SK-N-SH treated with all-trans-retinoic acid at 6 μM for 48 hours (cell line): Measurements from ENCODE around the gene ZFHX3.

Experiments
- RARB ChIP-seq: fragments of 250-450 bp; sonication (Bioruptor Pico); IDR thresholded peaks from 2 replicates; pipeline ENCODE4 v1.8.0; 2021; ENCODE audit warnings: mild to moderate bottlenecking, moderate library complexity
- ZFP3 ChIP-seq: fragments of 250-450 bp; sonication (Bioruptor Pico); IDR thresholded peaks from 2 replicates; pipeline ENCODE4 v1.5.0; 2020; ENCODE audit warnings: mild to moderate bottlenecking, moderate library complexity
- ZNF70 ChIP-seq: fragments of 450-650 bp; formaldehyde crosslinking; IDR thresholded peaks from 2 replicates; pipeline ENCODE4 v1.5.0; 2020; ENCODE audit warnings: mild to moderate bottlenecking, moderate library complexity
- TF ChIP-seq, protein P1 (sequence below): fragments of 250-450 bp; sonication (Bioruptor Pico); IDR thresholded peaks from 2 replicates; pipeline ENCODE4 v1.8.0; 2021; ENCODE audit warnings: low read depth, mild to moderate bottlenecking, moderate library complexity, borderline replicate concordance
- TF ChIP-seq, protein P2 (sequence below): fragments of 250-450 bp; sonication (Bioruptor Pico); IDR thresholded peaks from 2 replicates; pipeline ENCODE4 v1.5.1; 2020; ENCODE audit warnings: low read depth, mild to moderate bottlenecking, moderate library complexity
- TF ChIP-seq, protein P3 (sequence below): fragments of 250-450 bp; sonication (Bioruptor Pico); IDR thresholded peaks from 2 replicates; pipeline ENCODE4 v1.5.1; 2021; ENCODE audit warnings: mild to moderate bottlenecking, moderate library complexity

DNA sequence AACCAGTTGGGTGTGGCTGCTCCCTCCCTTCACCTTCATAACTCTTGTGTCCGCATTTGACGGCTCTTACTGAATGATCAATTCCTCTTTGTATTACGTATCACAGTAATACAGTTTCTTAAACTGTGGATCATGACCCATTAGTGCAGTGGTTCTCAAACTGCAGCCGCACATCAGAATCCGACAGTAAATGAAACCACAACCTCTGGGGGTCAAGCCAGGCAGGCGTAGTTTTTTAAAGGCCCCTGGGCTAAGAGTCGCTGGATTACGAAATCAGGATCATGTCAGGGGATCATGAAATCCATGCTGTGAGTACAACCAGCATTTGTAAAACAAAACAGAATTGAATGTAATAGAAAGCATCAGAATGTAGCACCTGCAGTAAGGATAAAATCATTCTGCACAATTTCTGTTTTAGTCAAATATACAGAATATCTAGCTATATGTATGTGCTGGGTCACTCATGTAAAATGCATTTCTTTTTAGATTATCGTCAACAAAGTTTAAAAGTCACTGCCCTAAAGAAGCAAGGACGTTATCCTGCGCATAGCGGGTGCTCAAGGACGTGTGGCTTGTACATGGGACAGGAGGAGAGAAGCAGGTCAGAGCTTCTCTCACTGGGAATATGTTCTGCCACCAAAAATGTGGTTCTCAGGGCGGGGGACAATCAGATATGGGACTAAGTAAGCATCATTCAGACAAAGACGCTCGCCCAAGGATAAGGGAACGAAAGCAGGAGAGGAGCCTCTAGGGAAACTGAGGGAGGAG lies 113.1 kb downstream of the ZFHX3 start:
- TF ChIP-seq, protein P1, sequence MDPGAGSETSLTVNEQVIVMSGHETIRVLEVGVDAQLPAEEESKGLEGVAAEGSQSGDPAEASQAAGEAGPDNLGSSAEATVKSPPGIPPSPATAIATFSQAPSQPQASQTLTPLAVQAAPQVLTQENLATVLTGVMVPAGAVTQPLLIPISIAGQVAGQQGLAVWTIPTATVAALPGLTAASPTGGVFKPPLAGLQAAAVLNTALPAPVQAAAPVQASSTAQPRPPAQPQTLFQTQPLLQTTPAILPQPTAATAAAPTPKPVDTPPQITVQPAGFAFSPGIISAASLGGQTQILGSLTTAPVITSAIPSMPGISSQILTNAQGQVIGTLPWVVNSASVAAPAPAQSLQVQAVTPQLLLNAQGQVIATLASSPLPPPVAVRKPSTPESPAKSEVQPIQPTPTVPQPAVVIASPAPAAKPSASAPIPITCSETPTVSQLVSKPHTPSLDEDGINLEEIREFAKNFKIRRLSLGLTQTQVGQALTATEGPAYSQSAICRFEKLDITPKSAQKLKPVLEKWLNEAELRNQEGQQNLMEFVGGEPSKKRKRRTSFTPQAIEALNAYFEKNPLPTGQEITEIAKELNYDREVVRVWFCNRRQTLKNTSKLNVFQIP (CRISPR knock-in tag) = no peak
- TF ChIP-seq ZFP3 (CRISPR knock-in tag) (no peak), ZNF70 (CRISPR knock-in tag) (no peak), RARB (CRISPR knock-in tag) (no peak)
- TF ChIP-seq, protein P2, sequence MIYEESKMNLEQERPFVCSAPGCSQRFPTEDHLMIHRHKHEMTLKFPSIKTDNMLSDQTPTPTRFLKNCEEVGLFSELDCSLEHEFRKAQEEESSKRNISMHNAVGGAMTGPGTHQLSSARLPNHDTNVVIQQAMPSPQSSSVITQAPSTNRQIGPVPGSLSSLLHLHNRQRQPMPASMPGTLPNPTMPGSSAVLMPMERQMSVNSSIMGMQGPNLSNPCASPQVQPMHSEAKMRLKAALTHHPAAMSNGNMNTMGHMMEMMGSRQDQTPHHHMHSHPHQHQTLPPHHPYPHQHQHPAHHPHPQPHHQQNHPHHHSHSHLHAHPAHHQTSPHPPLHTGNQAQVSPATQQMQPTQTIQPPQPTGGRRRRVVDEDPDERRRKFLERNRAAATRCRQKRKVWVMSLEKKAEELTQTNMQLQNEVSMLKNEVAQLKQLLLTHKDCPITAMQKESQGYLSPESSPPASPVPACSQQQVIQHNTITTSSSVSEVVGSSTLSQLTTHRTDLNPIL = no peak
- TF ChIP-seq, protein P3, sequence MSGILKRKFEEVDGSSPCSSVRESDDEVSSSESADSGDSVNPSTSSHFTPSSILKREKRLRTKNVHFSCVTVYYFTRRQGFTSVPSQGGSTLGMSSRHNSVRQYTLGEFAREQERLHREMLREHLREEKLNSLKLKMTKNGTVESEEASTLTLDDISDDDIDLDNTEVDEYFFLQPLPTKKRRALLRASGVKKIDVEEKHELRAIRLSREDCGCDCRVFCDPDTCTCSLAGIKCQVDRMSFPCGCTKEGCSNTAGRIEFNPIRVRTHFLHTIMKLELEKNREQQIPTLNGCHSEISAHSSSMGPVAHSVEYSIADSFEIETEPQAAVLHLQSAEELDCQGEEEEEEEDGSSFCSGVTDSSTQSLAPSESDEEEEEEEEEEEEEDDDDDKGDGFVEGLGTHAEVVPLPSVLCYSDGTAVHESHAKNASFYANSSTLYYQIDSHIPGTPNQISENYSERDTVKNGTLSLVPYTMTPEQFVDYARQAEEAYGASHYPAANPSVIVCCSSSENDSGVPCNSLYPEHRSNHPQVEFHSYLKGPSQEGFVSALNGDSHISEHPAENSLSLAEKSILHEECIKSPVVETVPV (CRISPR knock-in tag) = no peak
